NCI-H2107 treated with DMSO at 0.1 percent for 48 hours (cell line): ENCODE results near the gene ZNF775.
A peak's percentile ranks its signal among the peaks of the same experiment; 100 is the strongest.

ENCODE experiments used
- DNase-seq: peaks from one replicate; lab custom pipeline; 2025; ENCODE audit not compliant: unreplicated experiment; lab: John Stamatoyannopoulos, UW

ZNF775 gene

GRCh38 chr7:150378853-150379440 is at the start of gene ZNF775:
ZNF775 (plus strand) TSS chr7:150379330; CDS start chr7:150388471, 9,141 bp downstream.
- DNase-seq: peak; percentile 89

- no peak for DNase-seq
Observed at GRCh38 chr7:150329331-150330120, 49.6 kb upstream of the ZNF775 start.

- DNase-seq: no peak
Observed at GRCh38 chr7:150330211-150330885, 48.8 kb upstream of the ZNF775 start.

GRCh38 chr7:150332852-150333635 is 46.1 kb upstream of the ZNF775 start:
- DNase-seq: no peak

- DNase-seq: no peak
Observed at GRCh38 chr7:150333659-150334058, 45.5 kb upstream of the ZNF775 start.

- DNase-seq: no peak
Observed at GRCh38 chr7:150334108-150334507, 45.0 kb upstream of the ZNF775 start.

GRCh38 chr7:150335108-150335773 is 43.9 kb upstream of the ZNF775 start:
- DNase-seq: no peak

GRCh38 chr7:150335774-150336112 is 43.4 kb upstream of the ZNF775 start:
- DNase-seq: no peak

GRCh38 chr7:150336746-150337145 is 42.4 kb upstream of the ZNF775 start:
- DNase-seq: no peak

- DNase-seq: no peak
Observed at GRCh38 chr7:150337179-150337578, 42.0 kb upstream of the ZNF775 start.

- DNase-seq: no peak
Observed at GRCh38 chr7:150337659-150338081, 41.5 kb upstream of the ZNF775 start.

- no peak for DNase-seq
Observed at GRCh38 chr7:150338166-150338829, 40.8 kb upstream of the ZNF775 start.

GRCh38 chr7:150339409-150339809 is 39.7 kb upstream of the ZNF775 start:
- DNase-seq: no peak

GRCh38 chr7:150340024-150340749 is 38.9 kb upstream of the ZNF775 start:
- no peak for DNase-seq

- no peak for DNase-seq
Observed at GRCh38 chr7:150340875-150341262, 38.3 kb upstream of the ZNF775 start.

- no peak for DNase-seq
Observed at GRCh38 chr7:150341263-150342120, 37.6 kb upstream of the ZNF775 start, which contains the start of gene RARRES2. RARRES2 (minus strand) TSS chr7:150341629; CDS start chr7:150340609, 1,020 bp downstream.

- no peak for DNase-seq
Observed at GRCh38 chr7:150342121-150342408, 37.1 kb upstream of the ZNF775 start.

- DNase-seq: no peak
Observed at GRCh38 chr7:150343225-150343624, 35.9 kb upstream of the ZNF775 start.

- DNase-seq: no peak
Observed at GRCh38 chr7:150344299-150344698, 34.8 kb upstream of the ZNF775 start.
